K562 (cell line): ENCODE measurements around the gene C2CD4C. TPM values are rescaled to one million over a fixed set of nuclear protein-coding genes. Genes with fewer than 3 reads are reported as not detected.

Experiments
- ATAC-seq: fragments of 200-7000 bp; cut with Tn5 transposase; 3 replicates; pipeline ENCODE4 v1.9.1; 2020; ENCODE audit warnings: moderate library complexity
- BruUV-seq: library from RNA; stranded (reverse); fragments of 400-500 nt; replicated peaks from 2 replicates; lab custom pipeline; 2021; lab: Mats Ljungman, UMichigan
- CTCF ChIA-PET: fragments of 300-600 bp; formaldehyde crosslinking; extraction: SDS; loops from one replicate; lab custom pipeline; 2021; ENCODE audit warnings: low intra/inter-chr PET ratio; lab: Yijun Ruan, JAX
- POLR2A ChIA-PET: fragments of 300-600, 350-650 bp; sonication (Branson Sonifier 250); formaldehyde crosslinking; extraction: SDS; loops from one replicate; lab custom pipeline; 2021; ENCODE audit warnings: antibody characterized with exemption, inconsistent platforms; lab: Yijun Ruan, JAX
- DNase-seq, 4 experiments: peaks; one replicate each; pipeline versions ENCODE4 v3.0.0 to v3.0.0-alpha.2; 2011 to 2018; ENCODE audit warnings: low spot score in 3 of 4, mixed read lengths in 3 of 4; ENCODE audit errors: extremely low read depth in 1 of 4
- FAIRE-seq: peaks from 2 replicates; lab custom pipeline; 2011; peaks lifted over from hg19 to GRCh38; lab: Jason Lieb, UNC
- H2AFZ ChIP-seq: 2 replicates; pipeline ENCODE4 v1.6.0; 2011; ENCODE audit warnings: low read depth, low read length, control low read depth, inconsistent platforms
- H3K27ac ChIP-seq: fragments of 200-600 bp; 3 replicates; pipeline ENCODE4 v1.8.0; 2011; ENCODE audit warnings: low read depth, mild to moderate bottlenecking, control low read depth, inconsistent platforms, low read length, moderate library complexity, mixed read lengths; ENCODE audit errors: extremely low read depth
- H3K27me3 ChIP-seq, 2 experiments: fragments of 300-600 bp in 1 of 2; 2 replicates in 1 of 2; 3 replicates in 1 of 2; pipeline versions ENCODE4 v1.6.0 to v1.8.0; 2011; ENCODE audit warnings: inconsistent platforms in 2 of 2, low read length in 2 of 2, mild to moderate bottlenecking in 1 of 2, mixed read lengths in 1 of 2, moderate library complexity in 1 of 2; ENCODE audit not compliant: control insufficient read depth in 2 of 2, insufficient read depth in 2 of 2
- H3K36me3 ChIP-seq: fragments of 300-600 bp; 3 replicates; pipeline ENCODE4 v1.8.0; 2011; ENCODE audit warnings: mild to moderate bottlenecking, low read length, inconsistent platforms; ENCODE audit not compliant: control insufficient read depth, insufficient read depth
- H3K4me1 ChIP-seq, 2 experiments: fragments of 200-600 bp in 1 of 2; replicated peaks in 1 of 2; 2 replicates in 1 of 2; 3 replicates in 1 of 2; pipeline versions ENCODE4 v1.5.1 to v1.8.0; 2011; ENCODE audit warnings: inconsistent platforms in 2 of 2, low read length in 2 of 2, mild to moderate bottlenecking in 1 of 2, mixed read lengths in 1 of 2, moderate library complexity in 1 of 2; ENCODE audit not compliant: control insufficient read depth in 2 of 2, insufficient read depth in 2 of 2
- H3K4me2 ChIP-seq: 2 replicates; pipeline ENCODE4 v1.6.1; 2011; ENCODE audit warnings: low read length, control low read depth, inconsistent platforms, mixed read lengths; ENCODE audit not compliant: insufficient read depth
- H3K4me3 ChIP-seq: fragments of 200-600 bp; sonication (generic), shearing (Covaris generic); 2 replicates; pipeline ENCODE4 v1.5.1; 2016; ENCODE audit warnings: control low read depth, inconsistent platforms
- H3K79me2 ChIP-seq: fragments of 200-600 bp; 3 replicates; pipeline ENCODE4 v1.8.0; 2011; ENCODE audit warnings: low read length, inconsistent platforms; ENCODE audit not compliant: control insufficient read depth, insufficient read depth
- H3K9ac ChIP-seq, 2 experiments: 2 replicates each; pipeline versions ENCODE4 v1.6.0 to v1.6.1; 2011; ENCODE audit warnings: low read depth in 2 of 2, low read length in 2 of 2, control low read depth in 1 of 2, inconsistent platforms in 1 of 2, mild to moderate bottlenecking in 1 of 2, mixed read lengths in 1 of 2; ENCODE audit not compliant: insufficient read depth in 1 of 2
- H3K9me1 ChIP-seq: one replicate; pipeline ENCODE4 v1.6.0; 2011; ENCODE audit warnings: inconsistent platforms, mild to moderate bottlenecking, low read length, moderate library complexity; ENCODE audit not compliant: control insufficient read depth, insufficient read depth
- H3K9me3 ChIP-seq: replicated peaks from 2 replicates; pipeline ENCODE4 v1.5.1; 2011; ENCODE audit warnings: low read depth, low read length, inconsistent platforms; ENCODE audit not compliant: control insufficient read depth, insufficient read depth
- H4K20me1 ChIP-seq: replicated peaks from 2 replicates; pipeline ENCODE4 v1.6.1; 2011; ENCODE audit warnings: low read length, inconsistent platforms, mixed read lengths; ENCODE audit not compliant: control insufficient read depth, insufficient read depth
- DPF2 ChIP-seq: fragments of 450-650 bp; IDR thresholded peaks from 2 replicates; pipeline ENCODE4 v1.6.1; 2016
- FOS ChIP-seq: IDR thresholded peaks from 3 replicates; pipeline ENCODE4 v1.6.1; 2011; ENCODE audit not compliant: insufficient read length; ENCODE audit errors: extremely low read depth
- ZBTB33 ChIP-seq: sonication (generic); formaldehyde crosslinking; IDR thresholded peaks from 2 replicates; pipeline ENCODE4 v1.8.1; 2023; ENCODE audit warnings: mild to moderate bottlenecking, missing genetic modification reagents
- ZNF134 ChIP-seq: fragments of 250-450 bp; sonication (Bioruptor Pico); conservative IDR thresholded peaks from 2 replicates; pipeline ENCODE4 v1.4.0; 2020
- ZNF589 ChIP-seq: fragments of 200-800 bp; sonication (Bioruptor generic); IDR thresholded peaks from 2 replicates; pipeline ENCODE4 v1.6.1; 2016; ENCODE audit warnings: low read depth, missing genetic modification characterization, missing compliant biosample characterization
- WGBS: fragments of 100-300 bp; shearing (Covaris generic); methylation state at CpG from one replicate; pipeline ENCODE4 v1.1.6; 2016; ENCODE audit warnings: low coverage, mixed read lengths; ENCODE audit not compliant: insufficient coverage; ENCODE audit errors: missing lambda C conversion rate; 5-methylcytosine and 5-hydroxymethylcytosine counted together
- in situ Hi-C: fragments of 300-500 bp; cut with MboI; formaldehyde crosslinking; loops from 4 replicates; pipeline ENCODE4 v1.15.0; 2018; ENCODE audit warnings: inconsistent platforms, mixed read lengths
- intact Hi-C: fragments of 100-400 bp; cut with micrococcal nuclease; formaldehyde crosslinking; loops from 2 replicates; pipeline ENCODE4 v1.14.2; 2022
- polyA plus RNA-seq, 8 experiments: library from polyadenylated mRNA; depleted of rRNA in 4 of 8; stranded (reverse) in 5 of 8; unstranded in 3 of 8; fragments of >200 nt; fragmentation: Nextera tagmentation in 2 of 8; fragmentation: Illumina TruSeq in 1 of 8; extraction: Ambion mirVana in 2 of 8; extraction: Trizol in 1 of 8; gene quantifications; 2 replicates each; pipeline versions ENCODE4 v1.2.1 to v1.2.3, GENCODE V29; 2011 to 2014; ENCODE audit warnings: inconsistent platforms in 1 of 8, missing spikeins in 1 of 8
- total RNA-seq, 7 experiments: library from RNA; depleted of rRNA in 6 of 7; stranded (reverse); fragments of >200 nt in 6 of 7; fragmentation: Illumina TruSeq in 2 of 7; extraction: Trizol in 2 of 7; gene quantifications; 2 replicates each; pipeline versions ENCODE4 v1.2.1 to v1.2.3, GENCODE V29; 2011 to 2021; ENCODE audit warnings: low replicate concordance in 1 of 7

The C2CD4C gene
- total and polyA plus RNA-seq, 9 of the 15 experiments (the other 6 are each of a cell fraction or from before 2014, with no cell fraction given) = 0.01 to 0.07 TPM; not detected in 7

- Histone ChIP-seq H3K9me3 (no peaks in the 10 kb centered on the region), H3K9me1 (no peaks in the 10 kb centered on the region), H3K79me2 (no peaks in the 10 kb centered on the region), H2AFZ (no peak overlapping the region), H3K4me3 (no peak overlapping the region), H3K4me1 (peaks cover 3 to 65% of the 10 kb centered on the region in 2 experiments; a peak in 2 of 5 replicates), H3K9ac (no peak overlapping the region), H3K36me3 (no peaks in the 10 kb centered on the region), H4K20me1 (0 out of 2 replicates have a peak, but pooled peaks cover 6% of the 10 kb centered on the region), H3K4me2 (no peak overlapping the region), H3K27me3 (peaks cover 29 to 73% of the 10 kb centered on the region in 2 experiments), H3K27ac (no peak overlapping the region)
- FAIRE-seq (no peak), DNase-seq (no peak), ATAC-seq (no peak)
- BruUV-seq = no TSS peak
- ChIA-PET POLR2A (interaction anchor here (0.6 to 0.9 kb wide), 2 partner anchors 43 to 50 kb away, joined by 3 read pairs; partner anchors contain the start of gene SHC2), CTCF (no interaction called here)
- in situ Hi-C loops (no loop called here), intact Hi-C loops (no loop called here)
- 13% methylated on average over 16 of the region's 21 CpGs for WGBS
- no peak for TF ChIP-seq FOS
- no peak for TF ChIP-seq DPF2
- TF ChIP-seq ZBTB33 (CRISPR knock-in tag) = no peak
- TF ChIP-seq ZNF589 (CRISPR knock-in tag) = no peak
- TF ChIP-seq ZNF134 (CRISPR knock-in tag) = no peak
Measured at GRCh38 chr19:410243-410781, 1.4 kb upstream of the C2CD4C start.
